Nephron (organoid): ENCODE data around the gene SERTAD1.
A peak's percentile ranks its signal among the peaks of the same experiment; 100 is the strongest.

ENCODE experiments used
- H3K27ac Mint-ChIP-seq, 3 experiments: 2 replicates each; pipeline ENCODE4 v1.8.0; 2020; ENCODE audit warnings: mixed read lengths in 3 of 3, mild to moderate bottlenecking in 2 of 3, moderate library complexity in 1 of 3
- H3K27me3 Mint-ChIP-seq: 2 replicates; pipeline ENCODE4 v1.8.0; 2021; ENCODE audit warnings: low read depth, mild to moderate bottlenecking, moderate library complexity, mixed read lengths
- H3K36me3 Mint-ChIP-seq: 2 replicates; pipeline ENCODE4 v1.8.0; 2020; ENCODE audit warnings: low read depth, mixed read lengths
- H3K4me1 Mint-ChIP-seq: 2 replicates; pipeline ENCODE4 v1.8.0; 2020; ENCODE audit warnings: mixed read lengths
- H3K4me3 Mint-ChIP-seq, 3 experiments: 2 replicates each; pipeline ENCODE4 v1.8.0; 2020; ENCODE audit warnings: mild to moderate bottlenecking in 3 of 3, mixed read lengths in 3 of 3, moderate library complexity in 2 of 3
- H3K9me3 Mint-ChIP-seq: 2 replicates; pipeline ENCODE4 v1.8.0; 2020; ENCODE audit warnings: mixed read lengths
- TF ChIP-seq, protein P1 (sequence below), 3 experiments: fragments of 200-600 bp; sonication (generic); IDR thresholded peaks; one replicate each; pipeline ENCODE4 v1.5.0; 2021; ENCODE audit warnings: antibody characterized with exemption in 3 of 3; ENCODE audit not compliant: unreplicated experiment in 3 of 3

SERTAD1 gene

DNA sequence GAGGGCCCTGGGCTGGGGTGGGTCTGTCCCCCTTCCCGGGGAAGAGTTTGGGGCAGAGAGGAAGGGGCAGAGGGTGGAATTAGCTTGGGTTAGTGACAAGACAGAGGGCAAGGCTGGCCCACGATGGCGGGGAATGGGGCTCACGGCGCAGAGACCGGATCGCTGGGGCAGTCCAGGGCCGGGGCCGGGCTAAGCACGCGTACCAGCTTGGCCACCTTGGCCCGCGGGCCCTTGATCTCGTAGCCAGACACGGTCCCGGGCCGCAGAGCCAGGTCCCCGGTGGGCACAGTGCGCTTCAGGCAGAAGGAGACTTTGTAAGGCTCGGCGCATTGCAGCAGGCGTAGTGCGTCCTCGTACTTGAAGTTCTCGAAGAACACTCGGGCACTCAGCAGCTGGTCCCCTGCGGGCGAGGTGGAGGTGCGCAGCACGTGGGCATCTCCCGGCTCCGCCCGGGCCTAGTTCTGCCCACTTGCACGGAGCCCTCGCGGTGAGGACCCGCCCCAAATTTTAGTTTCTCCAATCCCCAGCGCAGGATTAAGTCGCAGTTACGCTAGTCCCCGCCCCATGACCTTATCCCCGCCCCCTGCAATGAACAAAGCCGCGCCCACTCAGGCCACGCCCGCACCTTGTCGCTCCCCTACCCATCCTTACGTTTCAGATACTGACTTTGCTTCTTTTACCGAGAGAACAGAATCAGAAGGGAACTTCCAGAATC is 27.2 kb downstream of the SERTAD1 start:
- Mint-ChIP-seq H3K9me3 (no peaks in the 10 kb centered on the region), H3K36me3 (peaks cover 10% of the 10 kb centered on the region), H3K4me3 (peak overlapping the region in 1 of 3 experiments; percentile 16), H3K27me3 (peaks cover 5% of the 10 kb centered on the region), H3K4me1 (peaks cover 26% of the 10 kb centered on the region), H3K27ac (peak overlapping the region in 1 of 3 experiments; percentile 20)
- TF ChIP-seq, protein P1, sequence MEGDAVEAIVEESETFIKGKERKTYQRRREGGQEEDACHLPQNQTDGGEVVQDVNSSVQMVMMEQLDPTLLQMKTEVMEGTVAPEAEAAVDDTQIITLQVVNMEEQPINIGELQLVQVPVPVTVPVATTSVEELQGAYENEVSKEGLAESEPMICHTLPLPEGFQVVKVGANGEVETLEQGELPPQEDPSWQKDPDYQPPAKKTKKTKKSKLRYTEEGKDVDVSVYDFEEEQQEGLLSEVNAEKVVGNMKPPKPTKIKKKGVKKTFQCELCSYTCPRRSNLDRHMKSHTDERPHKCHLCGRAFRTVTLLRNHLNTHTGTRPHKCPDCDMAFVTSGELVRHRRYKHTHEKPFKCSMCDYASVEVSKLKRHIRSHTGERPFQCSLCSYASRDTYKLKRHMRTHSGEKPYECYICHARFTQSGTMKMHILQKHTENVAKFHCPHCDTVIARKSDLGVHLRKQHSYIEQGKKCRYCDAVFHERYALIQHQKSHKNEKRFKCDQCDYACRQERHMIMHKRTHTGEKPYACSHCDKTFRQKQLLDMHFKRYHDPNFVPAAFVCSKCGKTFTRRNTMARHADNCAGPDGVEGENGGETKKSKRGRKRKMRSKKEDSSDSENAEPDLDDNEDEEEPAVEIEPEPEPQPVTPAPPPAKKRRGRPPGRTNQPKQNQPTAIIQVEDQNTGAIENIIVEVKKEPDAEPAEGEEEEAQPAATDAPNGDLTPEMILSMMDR (IDR thresholded peaks at IDR 0.05; ENCODE audit: unreplicated experiment in 3 of 3): no peak

DNA sequence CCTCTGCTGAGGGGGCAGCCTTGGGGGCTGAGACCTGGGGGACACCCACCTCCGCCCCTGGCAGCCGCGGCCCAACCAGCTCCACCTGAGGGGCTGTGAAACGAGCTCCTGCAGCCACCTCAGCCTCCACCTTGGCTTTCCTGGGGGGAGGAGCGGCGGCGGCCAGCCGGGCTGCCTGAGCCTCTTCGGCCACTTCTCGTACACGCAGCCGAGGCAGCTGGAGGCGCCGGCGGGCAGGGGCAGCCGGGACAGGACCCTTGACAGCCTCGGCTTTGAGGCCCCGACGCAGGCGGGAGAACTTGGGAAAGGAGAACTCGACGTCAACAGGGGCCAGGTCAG is 28.3 kb downstream of the SERTAD1 start:
- no peak overlapping the region for H3K4me3 Mint-ChIP-seq
- peaks cover 10% of the 10 kb centered on the region for H3K36me3 Mint-ChIP-seq
- H3K4me1 Mint-ChIP-seq: peaks cover 19% of the 10 kb centered on the region
- H3K9me3 Mint-ChIP-seq: no peaks in the 10 kb centered on the region
- H3K27ac Mint-ChIP-seq: no peak overlapping the region
- peaks cover 5% of the 10 kb centered on the region for H3K27me3 Mint-ChIP-seq
- TF ChIP-seq, protein P1 (IDR thresholded peaks at IDR 0.05; ENCODE audit: unreplicated experiment in 3 of 3): no peak

DNA sequence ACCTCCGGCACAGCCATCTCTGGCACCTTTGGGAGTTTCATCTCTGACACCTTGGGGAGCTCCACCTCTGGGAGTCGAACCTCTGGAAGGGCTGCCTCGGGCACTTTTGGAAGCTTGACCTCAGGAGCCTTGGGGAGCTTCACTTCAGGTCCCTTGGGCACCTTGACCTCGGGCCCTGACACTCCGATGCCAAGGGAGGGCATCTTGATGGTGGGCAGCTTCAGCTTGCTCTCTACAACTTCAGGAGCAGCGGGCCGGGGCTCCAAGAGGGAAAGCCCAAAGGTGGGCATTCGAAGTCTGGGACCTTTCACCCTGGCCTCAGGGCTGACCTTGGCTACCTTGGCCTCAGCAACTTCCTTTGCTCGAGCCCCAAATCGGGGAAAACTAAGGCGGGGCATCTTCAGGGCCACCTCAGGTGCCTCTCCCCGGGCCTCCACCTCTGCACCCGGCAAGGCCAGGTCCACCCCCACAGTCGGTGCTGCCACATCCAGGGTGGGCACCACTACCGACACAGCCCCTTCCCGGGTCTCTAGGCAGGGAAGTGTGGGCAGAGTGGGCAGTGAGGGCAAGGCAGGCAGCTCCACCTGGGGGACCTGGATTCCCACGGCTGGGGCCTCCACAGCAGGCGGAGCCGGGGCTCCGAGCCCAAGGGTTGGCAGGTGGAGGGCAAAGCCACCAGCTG is 28.8 kb downstream of the SERTAD1 start:
- Mint-ChIP-seq H3K36me3 (peaks cover 10% of the 10 kb centered on the region), H3K4me3 (no peak overlapping the region)

DNA sequence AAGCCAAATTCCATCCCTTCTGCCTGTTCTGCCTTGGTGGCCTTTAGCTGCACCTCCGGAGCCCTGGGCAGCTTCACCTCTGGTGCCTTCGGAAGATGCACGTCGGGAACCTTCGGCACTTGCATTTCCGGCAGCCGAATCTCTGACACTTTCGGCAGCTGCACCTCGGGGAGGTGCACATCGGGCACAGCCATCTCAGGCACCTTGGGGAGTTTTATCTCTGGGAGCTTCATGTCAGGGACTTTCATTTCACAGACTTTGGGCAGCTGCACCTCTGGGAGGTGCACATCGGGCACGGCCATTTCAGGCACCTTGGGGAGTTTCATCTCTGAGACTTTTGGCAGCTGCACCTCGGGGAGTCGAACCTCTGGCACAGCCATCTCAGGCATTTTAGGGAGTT is 29.8 kb downstream of the SERTAD1 start:
- Mint-ChIP-seq H3K4me1 (peaks cover 12% of the 10 kb centered on the region), H3K9me3 (no peaks in the 10 kb centered on the region), H3K4me3 (no peak overlapping the region), H3K27me3 (peaks cover 5% of the 10 kb centered on the region), H3K27ac (no peak overlapping the region), H3K36me3 (peaks cover 10% of the 10 kb centered on the region)
- TF ChIP-seq, protein P1 (IDR thresholded peaks at IDR 0.05; ENCODE audit: unreplicated experiment in 3 of 3): no peak

More for the DNA sequence above, 28.8 kb downstream of the SERTAD1 start:
- Mint-ChIP-seq H3K27me3 (peaks cover 5% of the 10 kb centered on the region), H3K9me3 (no peaks in the 10 kb centered on the region), H3K4me1 (peaks cover 19% of the 10 kb centered on the region), H3K27ac (no peak overlapping the region)
- TF ChIP-seq, protein P1 (IDR thresholded peaks at IDR 0.05; ENCODE audit: unreplicated experiment in 3 of 3): no peak

DNA sequence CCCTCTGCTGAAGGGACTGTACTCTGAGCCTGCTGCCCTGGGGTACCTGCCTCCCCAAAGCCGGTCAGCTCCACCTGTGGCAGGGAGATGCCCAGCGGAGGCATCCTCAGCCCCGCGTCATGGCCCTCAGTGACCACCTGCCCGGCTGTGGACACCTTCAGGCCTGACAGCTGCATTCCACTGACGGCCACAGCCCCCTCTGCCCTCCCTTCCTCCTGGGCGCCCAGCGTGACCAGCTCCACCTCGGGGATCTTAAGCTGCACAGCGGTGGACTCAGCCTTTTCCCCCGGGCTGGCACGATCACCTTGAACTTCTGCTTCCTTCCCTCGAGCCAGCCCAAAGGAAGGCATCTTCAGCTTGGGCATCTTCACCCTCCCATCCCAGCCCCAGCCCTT is 31.0 kb downstream of the SERTAD1 start:
- Mint-ChIP-seq H3K36me3 (peaks cover 7% of the 10 kb centered on the region), H3K4me1 (peaks cover 8% of the 10 kb centered on the region), H3K4me3 (no peak overlapping the region), H3K27ac (no peak overlapping the region), H3K27me3 (peaks cover 5% of the 10 kb centered on the region), H3K9me3 (no peaks in the 10 kb centered on the region)
- TF ChIP-seq, protein P1 (IDR thresholded peaks at IDR 0.05; ENCODE audit: unreplicated experiment in 3 of 3): no peak
